Mononuclear cell (primary cell): ENCODE results near the gene CNP. TPM values are rescaled to one million over a fixed set of nuclear protein-coding genes. Genes with fewer than 3 reads are reported as not detected.
A peak's percentile ranks its signal among the peaks of the same experiment; 100 is the strongest.
"Not testable (repeated sequence)": the region's sequence is repeated elsewhere in the genome, so short reads cannot be mapped to it uniquely, and the experiment has no call there.

ENCODE experiments used
- H3K27me3 ChIP-seq: 2 replicates; pipeline ENCODE4 v1.6.0; 2011; ENCODE audit warnings: low read length, control low read depth; ENCODE audit not compliant: insufficient read depth
- H3K4me1 ChIP-seq: 2 replicates; pipeline ENCODE4 v1.5.1; 2011; ENCODE audit warnings: mild to moderate bottlenecking, low read length, control low read depth; ENCODE audit not compliant: insufficient read depth
- H3K4me3 ChIP-seq: 2 replicates; pipeline ENCODE4 v1.5.1; 2011; ENCODE audit warnings: mild to moderate bottlenecking, low read length, moderate library complexity
- H3K9me3 ChIP-seq: 2 replicates; pipeline ENCODE4 v1.5.1; 2011; ENCODE audit warnings: low read depth, mild to moderate bottlenecking, control low read depth, low read length
- total RNA-seq: library from RNA; depleted of rRNA; stranded (reverse); fragments of >200 nt; gene quantifications from one replicate; pipeline ENCODE4 v1.2.3, GENCODE V29; 2012

Gene CNP
- total RNA-seq, 1 donor = 16.7 TPM

DNA sequence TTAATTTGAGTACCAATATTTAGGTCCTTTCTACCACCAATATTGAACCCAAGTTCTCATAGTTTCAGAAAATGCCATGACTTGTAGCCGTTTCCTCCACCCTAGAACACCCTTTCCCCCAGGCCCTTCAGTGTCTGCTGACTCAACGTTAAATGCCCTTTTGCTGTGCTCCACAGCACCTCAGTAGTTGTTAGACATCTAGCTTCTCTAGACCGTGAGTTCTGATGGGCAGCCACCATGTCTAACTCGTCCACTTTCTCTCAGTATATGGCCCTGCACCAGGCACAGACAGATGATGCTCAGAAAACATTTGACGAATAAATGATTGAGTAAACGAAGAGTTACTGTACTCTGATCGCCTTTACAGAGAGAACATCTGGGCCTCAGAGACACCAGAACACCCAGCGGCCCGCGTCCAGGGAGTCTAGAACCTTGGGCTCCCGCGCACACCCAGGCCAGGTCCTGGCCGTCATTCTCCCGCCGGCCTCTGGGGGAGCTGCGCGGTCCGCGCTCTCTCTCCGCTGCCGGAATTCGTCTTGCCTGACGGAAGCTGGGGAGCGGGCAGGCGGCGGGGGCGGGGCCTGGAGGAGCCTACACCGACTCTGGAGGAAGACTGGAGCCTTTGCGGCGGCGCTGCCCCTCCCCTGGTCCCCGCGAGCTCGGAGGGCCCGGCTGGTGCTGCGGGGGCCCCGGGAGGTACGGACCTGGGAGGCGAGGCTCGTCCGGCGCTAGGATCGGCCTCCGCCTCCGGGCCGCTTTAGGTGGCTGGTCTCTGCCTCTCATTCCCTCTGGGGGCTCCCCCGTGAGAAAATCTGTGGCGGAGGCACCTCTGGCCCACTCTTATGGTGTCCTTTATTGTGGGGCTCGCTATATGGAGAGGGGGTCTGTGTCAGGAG lies 53.2 kb downstream of the CNP start, which contains the start of gene NKIRAS2:
NKIRAS2 (plus strand) TSS at position 582 of the 896 bp plus-strand sequence. CDS start 1,488 bp downstream, outside the sequence.
- no peaks in the 10 kb centered on the region for H3K27me3 ChIP-seq

DNA sequence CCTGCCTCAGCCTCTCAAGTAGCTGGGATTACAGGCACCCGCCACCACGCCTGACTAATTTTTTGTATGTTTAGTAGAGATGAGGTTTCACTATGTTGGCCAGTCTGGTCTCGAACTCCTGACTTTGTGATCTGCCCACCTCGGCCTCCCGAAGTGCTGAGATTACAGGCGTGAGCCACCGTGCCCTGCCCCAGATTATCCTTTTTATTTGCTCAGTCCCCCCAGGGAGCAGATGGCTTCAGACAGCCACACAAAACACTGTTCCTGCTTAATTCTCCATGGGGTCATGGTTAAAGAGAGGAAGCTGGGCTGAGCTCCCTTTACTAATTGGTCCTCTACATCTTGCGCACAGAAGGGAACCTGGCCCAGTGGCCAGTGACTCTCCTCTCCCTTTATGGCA lies 54.2 kb downstream of the CNP start:
- not testable (repeated sequence) for H3K27me3 ChIP-seq, H3K9me3 ChIP-seq
- Histone ChIP-seq H3K4me3 (peak overlapping the region; percentile 86), H3K4me1 (peaks cover 75% of the 10 kb centered on the region)

More for the DNA sequence above, 53.2 kb downstream of the CNP start, which contains the start of gene NKIRAS2:
- H3K4me1 ChIP-seq = peaks cover 77% of the 10 kb centered on the region
- no peaks in the 10 kb centered on the region for H3K9me3 ChIP-seq
- H3K4me3 ChIP-seq = peak within 1 kb of the TSS; percentile 86

DNA sequence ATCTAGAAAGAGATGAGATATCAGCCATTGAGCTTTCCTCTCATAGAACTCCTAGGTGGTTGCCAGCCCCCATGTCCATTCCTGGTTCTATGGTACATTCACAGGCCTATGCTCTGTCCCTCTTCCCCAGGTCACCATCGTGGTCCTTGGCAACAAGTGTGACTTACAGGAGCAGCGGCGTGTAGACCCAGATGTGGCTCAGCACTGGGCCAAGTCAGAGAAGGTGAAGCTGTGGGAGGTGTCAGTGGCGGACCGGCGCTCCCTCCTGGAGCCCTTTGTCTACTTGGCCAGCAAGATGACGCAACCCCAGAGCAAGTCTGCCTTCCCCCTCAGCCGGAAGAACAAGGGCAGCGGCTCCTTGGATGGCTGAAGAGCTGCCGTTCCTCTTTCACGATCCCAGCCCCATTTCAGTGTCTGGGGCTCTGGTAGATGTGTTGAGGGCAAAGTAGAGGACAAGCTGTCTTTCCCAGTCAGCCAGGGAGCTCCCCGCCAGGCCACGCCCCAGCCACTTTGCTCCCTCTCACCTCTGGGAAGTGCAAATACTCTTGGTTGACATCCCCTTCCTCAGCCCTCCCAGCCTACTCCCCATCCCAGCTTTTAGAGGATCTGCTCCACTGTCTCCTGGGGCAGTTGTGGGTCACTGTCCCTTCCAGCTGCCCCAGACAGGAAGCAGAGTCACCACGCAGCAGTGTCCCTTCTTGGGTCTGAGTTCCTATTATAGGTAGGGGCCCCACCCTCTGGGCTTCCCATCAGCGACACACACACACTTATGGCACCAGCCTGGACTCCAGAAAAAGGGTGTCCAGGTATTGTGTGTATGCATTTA lies 57.1 kb downstream of the CNP start:
- no peaks in the 10 kb centered on the region for H3K27me3 ChIP-seq
- H3K4me1 ChIP-seq = peaks cover 67% of the 10 kb centered on the region
- no peaks in the 10 kb centered on the region for H3K9me3 ChIP-seq
- no peak overlapping the region for H3K4me3 ChIP-seq

DNA sequence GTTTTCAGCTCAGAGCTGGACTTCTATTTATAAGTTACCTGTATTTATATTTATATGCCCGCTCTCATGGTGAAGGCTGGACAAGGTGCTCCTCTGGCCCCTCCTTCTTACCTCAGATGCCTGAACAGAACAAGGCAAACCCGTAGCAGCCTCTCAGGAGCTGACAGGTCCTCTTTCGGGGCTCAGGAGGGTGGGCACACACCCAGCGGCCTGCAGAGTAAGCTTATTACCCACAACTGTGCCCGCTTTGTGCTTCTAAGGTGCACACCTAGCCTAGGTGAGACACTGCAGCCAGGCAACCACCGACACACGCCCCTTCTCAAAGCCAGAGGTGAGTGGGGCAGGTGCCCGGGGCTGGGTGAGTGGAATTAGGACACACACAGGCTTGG lies 58.6 kb downstream of the CNP start:
- Histone ChIP-seq H3K27me3 (no peaks in the 10 kb centered on the region), H3K9me3 (no peaks in the 10 kb centered on the region), H3K4me1 (peaks cover 60% of the 10 kb centered on the region), H3K4me3 (no peak overlapping the region)

DNA sequence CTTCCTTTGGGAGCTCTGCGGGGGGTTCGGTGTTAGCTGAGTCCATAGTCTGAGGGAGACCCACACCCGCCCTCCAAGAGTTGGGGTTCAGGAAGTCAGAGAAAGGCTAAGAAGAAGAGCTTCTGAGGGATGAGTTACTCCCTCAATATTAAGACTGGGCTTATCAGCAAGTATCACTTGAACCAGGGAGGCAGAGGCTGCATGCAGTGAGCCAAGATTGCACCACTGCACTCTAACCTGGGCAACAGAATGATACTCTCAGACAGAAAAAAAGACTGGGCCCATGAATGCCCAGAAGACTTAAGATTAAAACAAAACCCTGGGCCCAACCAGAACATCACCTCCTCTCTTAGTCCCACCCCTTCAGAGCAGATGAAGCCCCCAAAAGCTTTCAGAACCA lies 59.3 kb downstream of the CNP start:
- no peak overlapping the region for H3K4me3 ChIP-seq
- peaks cover 53% of the 10 kb centered on the region for H3K4me1 ChIP-seq
- H3K27me3 ChIP-seq = no peaks in the 10 kb centered on the region
- H3K9me3 ChIP-seq = no peaks in the 10 kb centered on the region

DNA sequence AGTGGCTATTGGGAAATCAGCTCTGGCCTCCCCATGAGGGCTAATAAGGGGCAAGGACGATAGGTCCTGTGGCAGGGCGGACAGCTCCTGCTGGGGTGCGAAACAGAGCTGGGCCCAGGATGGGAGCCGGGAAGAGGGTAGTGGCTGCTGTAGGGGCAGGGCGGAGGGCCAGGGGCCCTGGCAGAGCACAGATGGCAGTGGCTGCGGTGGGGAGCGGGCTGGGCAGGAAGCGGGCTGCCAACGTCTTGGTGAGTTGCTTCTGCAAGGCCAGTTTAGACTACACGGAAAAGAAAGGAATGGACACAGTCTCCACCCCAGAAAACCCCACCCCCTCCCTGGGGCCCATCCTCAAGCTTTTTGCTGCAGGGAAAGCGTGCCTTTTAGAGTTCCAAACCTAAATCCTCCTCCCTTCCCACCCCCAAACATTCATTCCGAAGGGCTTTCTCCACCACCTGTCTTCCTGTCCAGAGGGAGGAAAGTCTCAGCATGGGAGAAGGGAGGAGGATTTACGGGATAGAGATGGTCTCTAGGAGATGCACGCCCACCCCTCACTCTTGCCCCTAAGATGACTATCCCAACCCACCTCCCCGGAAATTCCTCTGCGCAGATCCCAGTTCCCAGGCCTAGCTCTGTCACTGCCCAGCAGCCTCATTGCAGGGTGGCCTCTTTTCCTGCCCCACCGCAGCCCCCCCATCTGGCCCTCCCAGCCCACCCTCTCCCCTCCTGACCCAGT lies 60.4 kb downstream of the CNP start:
- Histone ChIP-seq H3K4me1 (peaks cover 45% of the 10 kb centered on the region), H3K4me3 (no peak overlapping the region), H3K27me3 (no peaks in the 10 kb centered on the region), H3K9me3 (no peaks in the 10 kb centered on the region)

Other genes with a start within 250 kb of the CNP start
- gene HAP1, start 232.2 kb upstream of the CNP start, total RNA-seq = not detected
- gene JUP, start 180.1 kb upstream of the CNP start, total RNA-seq = 40.5 TPM
- 0.94 TPM for gene P3H4, start 154.8 kb upstream of the CNP start, total RNA-seq
- gene FKBP10, start 153.8 kb upstream of the CNP start, total RNA-seq = 0.21 TPM
- 30.5 TPM for gene NT5C3B, start 130.6 kb upstream of the CNP start, total RNA-seq
- not detected for gene KLHL10, start 129.0 kb upstream of the CNP start, total RNA-seq
- gene KLHL11, start 101.4 kb upstream of the CNP start, total RNA-seq = 60.7 TPM
- gene ACLY, start 47.8 kb upstream of the CNP start, total RNA-seq = 23.8 TPM
- gene ODAD4, start 36.2 kb upstream of the CNP start, total RNA-seq = not detected
- gene DNAJC7, start 50.6 kb downstream of the CNP start, total RNA-seq = 110 TPM
- gene NKIRAS2, start 53.3 kb downstream of the CNP start, total RNA-seq = 21.5 TPM
- 0.21 TPM for gene C17orf113, start 83.8 kb downstream of the CNP start, total RNA-seq
- gene ZNF385C, start 131.7 kb downstream of the CNP start, total RNA-seq = 0.10 TPM
- gene DHX58, start 145.9 kb downstream of the CNP start, total RNA-seq = 12.3 TPM
- 12.4 TPM for gene KAT2A, start 154.6 kb downstream of the CNP start, total RNA-seq
- gene HSPB9, start 156.0 kb downstream of the CNP start, total RNA-seq = not detected
- gene RAB5C, start 188.2 kb downstream of the CNP start, total RNA-seq = 106 TPM
- under 0.01 TPM for gene KCNH4, start 214.3 kb downstream of the CNP start, total RNA-seq
- gene HCRT, start 218.7 kb downstream of the CNP start, total RNA-seq = not detected
- gene GHDC, start 227.7 kb downstream of the CNP start, total RNA-seq = 9.9 TPM